ENCODE data around the gene ALKBH3.

The ALKBH3 gene

GRCh38 chr11:43959321-43959995 lies 78.8 kb downstream of the ALKBH3 start:
- Histone ChIP-seq H3K27me3 (ENCODE audit: control insufficient read depth, insufficient read depth, low read length) (no peaks in the 10 kb centered on the region), H3K27ac (ENCODE audit: low read length) (no peak overlapping the region), H3K9ac (ENCODE audit: low read length) (no peak overlapping the region), H3K9me3 (ENCODE audit: control insufficient read depth, low read depth, low read length) (no peaks in the 10 kb centered on the region), H3K4me3 (ENCODE audit: low read length) (no peak overlapping the region), H3K36me3 (ENCODE audit: control insufficient read depth, low read depth, low read length) (no peaks in the 10 kb centered on the region), H3K4me1 (ENCODE audit: control insufficient read depth, low read depth, low read length) (peaks cover 29% of the 10 kb centered on the region)

- Histone ChIP-seq H3K9ac (ENCODE audit: low read length) (no peak overlapping the region), H3K27ac (ENCODE audit: low read length) (no peak overlapping the region), H3K9me3 (ENCODE audit: control insufficient read depth, low read depth, low read length) (peaks cover 5% of the 10 kb centered on the region)
Observed at GRCh38 chr11:43962383-43963278, 82.0 kb downstream of the ALKBH3 start.

GRCh38 chr11:43963279-43963620 lies 82.6 kb downstream of the ALKBH3 start:
- peaks cover 13% of the 10 kb centered on the region for H3K4me1 ChIP-seq (ENCODE audit: control insufficient read depth, low read depth, low read length)
- H3K4me3 ChIP-seq (ENCODE audit: low read length): no peak overlapping the region
- H3K27me3 ChIP-seq (ENCODE audit: control insufficient read depth, insufficient read depth, low read length): no peaks in the 10 kb centered on the region
- peaks cover 5% of the 10 kb centered on the region for H3K9me3 ChIP-seq (ENCODE audit: control insufficient read depth, low read depth, low read length)
- H3K36me3 ChIP-seq (ENCODE audit: control insufficient read depth, low read depth, low read length): no peaks in the 10 kb centered on the region
- no peak overlapping the region for H3K27ac ChIP-seq (ENCODE audit: low read length)
- no peak overlapping the region for H3K9ac ChIP-seq (ENCODE audit: low read length)

More at GRCh38 chr11:43962383-43963278, 82.0 kb downstream of the ALKBH3 start:
- Histone ChIP-seq H3K27me3 (ENCODE audit: control insufficient read depth, insufficient read depth, low read length) (no peaks in the 10 kb centered on the region), H3K4me3 (ENCODE audit: low read length) (no peak overlapping the region), H3K36me3 (ENCODE audit: control insufficient read depth, low read depth, low read length) (no peaks in the 10 kb centered on the region), H3K4me1 (ENCODE audit: control insufficient read depth, low read depth, low read length) (peaks cover 13% of the 10 kb centered on the region)

- Histone ChIP-seq H3K27ac (ENCODE audit: low read length) (no peak overlapping the region), H3K36me3 (ENCODE audit: control insufficient read depth, low read depth, low read length) (no peaks in the 10 kb centered on the region), H3K4me3 (ENCODE audit: low read length) (no peak overlapping the region), H3K27me3 (ENCODE audit: control insufficient read depth, insufficient read depth, low read length) (no peaks in the 10 kb centered on the region), H3K9me3 (ENCODE audit: control insufficient read depth, low read depth, low read length) (peaks cover 5% of the 10 kb centered on the region), H3K4me1 (ENCODE audit: control insufficient read depth, low read depth, low read length) (peaks cover 2% of the 10 kb centered on the region), H3K9ac (ENCODE audit: low read length) (no peak overlapping the region)
Observed at GRCh38 chr11:43967661-43968060, 87.0 kb downstream of the ALKBH3 start.

- H3K27me3 ChIP-seq (ENCODE audit: control insufficient read depth, insufficient read depth, low read length): no peaks in the 10 kb centered on the region
- H3K36me3 ChIP-seq (ENCODE audit: control insufficient read depth, low read depth, low read length): no peaks in the 10 kb centered on the region
- no peak overlapping the region for H3K27ac ChIP-seq (ENCODE audit: low read length)
- H3K4me1 ChIP-seq (ENCODE audit: control insufficient read depth, low read depth, low read length): no peaks in the 10 kb centered on the region
- H3K9ac ChIP-seq (ENCODE audit: low read length): no peak overlapping the region
- H3K4me3 ChIP-seq (ENCODE audit: low read length): no peak overlapping the region
- peaks cover 5% of the 10 kb centered on the region for H3K9me3 ChIP-seq (ENCODE audit: control insufficient read depth, low read depth, low read length)
Observed at GRCh38 chr11:43968719-43969118, 88.1 kb downstream of the ALKBH3 start.

- Histone ChIP-seq H3K4me3 (ENCODE audit: low read length) (no peak overlapping the region), H3K4me1 (ENCODE audit: control insufficient read depth, low read depth, low read length) (no peaks in the 10 kb centered on the region), H3K27me3 (ENCODE audit: control insufficient read depth, insufficient read depth, low read length) (no peaks in the 10 kb centered on the region), H3K9ac (ENCODE audit: low read length) (no peak overlapping the region), H3K27ac (ENCODE audit: low read length) (no peak overlapping the region), H3K9me3 (ENCODE audit: control insufficient read depth, low read depth, low read length) (peaks cover 5% of the 10 kb centered on the region), H3K36me3 (ENCODE audit: control insufficient read depth, low read depth, low read length) (no peaks in the 10 kb centered on the region)
Observed at GRCh38 chr11:43969543-43969942, 88.9 kb downstream of the ALKBH3 start.

All from iPS-18a (cell line).